Mesothelial cell of epicardium (in vitro differentiated cells): ENCODE data around the gene SLC15A4. TPM values are rescaled to one million over a fixed set of nuclear protein-coding genes. Genes with fewer than 3 reads are reported as not detected.
"Not testable (repeated sequence)": the region's sequence is repeated elsewhere in the genome, so short reads cannot be mapped to it uniquely, and the experiment has no call there.

Experiments
- DNase-seq, 2 experiments: peaks; one replicate each; pipeline ENCODE4 v3.0.0; 2021; ENCODE audit warnings: low spot score in 2 of 2; ENCODE audit not compliant: unreplicated experiment in 2 of 2
- H3K27ac Mint-ChIP-seq: 2 replicates; pipeline ENCODE4 v1.8.0; 2021; ENCODE audit warnings: mixed read lengths
- H3K27me3 Mint-ChIP-seq: 2 replicates; pipeline ENCODE4 v1.8.0; 2021; ENCODE audit warnings: low read depth, mixed read lengths
- H3K36me3 Mint-ChIP-seq: 2 replicates; pipeline ENCODE4 v1.8.0; 2021; ENCODE audit warnings: mixed read lengths
- H3K4me1 Mint-ChIP-seq: 2 replicates; pipeline ENCODE4 v1.8.0; 2021; ENCODE audit warnings: mixed read lengths
- H3K4me3 Mint-ChIP-seq: 2 replicates; pipeline ENCODE4 v1.8.0; 2021; ENCODE audit warnings: mild to moderate bottlenecking, moderate library complexity, mixed read lengths
- H3K9me3 Mint-ChIP-seq: 2 replicates; pipeline ENCODE4 v1.8.0; 2021; ENCODE audit warnings: mixed read lengths
- total RNA-seq: library from RNA; stranded (reverse); gene quantifications from 3 replicates; pipeline ENCODE4 v1.2.1, GENCODE V29; 2021
- TF ChIP-seq, protein P1 (sequence below): fragments of 200-600 bp; sonication (generic); IDR thresholded peaks from one replicate; pipeline ENCODE4 v1.5.0; 2021; ENCODE audit warnings: antibody characterized with exemption; ENCODE audit not compliant: unreplicated experiment

SLC15A4 gene
- total RNA-seq, 1 donor from 2014 or later = 26.6 TPM

DNA sequence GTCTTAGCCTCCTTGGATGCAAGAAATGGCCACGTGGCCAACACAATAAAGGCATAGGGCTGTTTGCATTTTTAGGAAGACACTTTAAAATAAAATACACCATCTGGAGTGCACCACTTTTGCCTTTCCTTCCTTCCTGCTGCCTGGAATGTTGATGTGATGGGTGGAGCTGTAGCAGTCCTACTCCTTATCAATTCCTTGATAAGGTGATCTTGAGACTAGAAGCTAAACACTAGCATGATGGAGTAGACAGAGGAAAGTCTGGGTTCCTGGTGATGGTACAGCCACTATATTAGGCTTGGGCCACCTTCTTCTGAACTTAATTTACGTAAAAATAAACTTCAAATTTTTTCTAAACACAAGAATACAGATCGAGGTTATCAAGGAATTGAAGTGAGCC lies 26.6 kb upstream of the SLC15A4 start:
- Mint-ChIP-seq H3K27me3 (peaks cover 61% of the 10 kb centered on the region), H3K4me1 (no peaks in the 10 kb centered on the region), H3K36me3 (no peaks in the 10 kb centered on the region), H3K9me3 (no peaks in the 10 kb centered on the region), H3K4me3 (no peak overlapping the region), H3K27ac (no peak overlapping the region)
- TF ChIP-seq, protein P1, sequence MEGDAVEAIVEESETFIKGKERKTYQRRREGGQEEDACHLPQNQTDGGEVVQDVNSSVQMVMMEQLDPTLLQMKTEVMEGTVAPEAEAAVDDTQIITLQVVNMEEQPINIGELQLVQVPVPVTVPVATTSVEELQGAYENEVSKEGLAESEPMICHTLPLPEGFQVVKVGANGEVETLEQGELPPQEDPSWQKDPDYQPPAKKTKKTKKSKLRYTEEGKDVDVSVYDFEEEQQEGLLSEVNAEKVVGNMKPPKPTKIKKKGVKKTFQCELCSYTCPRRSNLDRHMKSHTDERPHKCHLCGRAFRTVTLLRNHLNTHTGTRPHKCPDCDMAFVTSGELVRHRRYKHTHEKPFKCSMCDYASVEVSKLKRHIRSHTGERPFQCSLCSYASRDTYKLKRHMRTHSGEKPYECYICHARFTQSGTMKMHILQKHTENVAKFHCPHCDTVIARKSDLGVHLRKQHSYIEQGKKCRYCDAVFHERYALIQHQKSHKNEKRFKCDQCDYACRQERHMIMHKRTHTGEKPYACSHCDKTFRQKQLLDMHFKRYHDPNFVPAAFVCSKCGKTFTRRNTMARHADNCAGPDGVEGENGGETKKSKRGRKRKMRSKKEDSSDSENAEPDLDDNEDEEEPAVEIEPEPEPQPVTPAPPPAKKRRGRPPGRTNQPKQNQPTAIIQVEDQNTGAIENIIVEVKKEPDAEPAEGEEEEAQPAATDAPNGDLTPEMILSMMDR = no peak
- DNase-seq = no peak

DNA sequence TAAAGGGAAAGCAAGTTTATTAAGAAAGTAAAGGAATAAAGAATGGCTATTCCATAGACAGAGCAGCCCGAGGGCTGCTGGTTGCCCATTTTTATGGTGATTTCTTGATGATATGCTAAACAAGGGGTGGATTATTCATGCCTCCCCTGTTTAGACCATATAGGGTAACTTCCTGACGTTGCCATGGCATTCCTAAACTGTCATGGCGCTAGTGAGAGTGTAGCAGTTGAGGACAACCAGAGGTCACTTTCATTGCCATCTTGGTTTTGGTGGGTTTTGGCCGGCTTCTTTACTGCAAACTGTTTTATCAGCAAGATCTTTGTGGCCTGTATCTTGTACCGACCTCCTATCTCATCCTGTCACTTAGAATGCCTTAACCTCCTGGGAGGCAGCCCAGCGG lies 26.0 kb upstream of the SLC15A4 start:
- H3K27ac Mint-ChIP-seq, H3K36me3 Mint-ChIP-seq, H3K9me3 Mint-ChIP-seq, H3K4me3 Mint-ChIP-seq, H3K4me1 Mint-ChIP-seq, DNase-seq: not testable (repeated sequence)
- peaks cover 55% of the 10 kb centered on the region for H3K27me3 Mint-ChIP-seq

DNA sequence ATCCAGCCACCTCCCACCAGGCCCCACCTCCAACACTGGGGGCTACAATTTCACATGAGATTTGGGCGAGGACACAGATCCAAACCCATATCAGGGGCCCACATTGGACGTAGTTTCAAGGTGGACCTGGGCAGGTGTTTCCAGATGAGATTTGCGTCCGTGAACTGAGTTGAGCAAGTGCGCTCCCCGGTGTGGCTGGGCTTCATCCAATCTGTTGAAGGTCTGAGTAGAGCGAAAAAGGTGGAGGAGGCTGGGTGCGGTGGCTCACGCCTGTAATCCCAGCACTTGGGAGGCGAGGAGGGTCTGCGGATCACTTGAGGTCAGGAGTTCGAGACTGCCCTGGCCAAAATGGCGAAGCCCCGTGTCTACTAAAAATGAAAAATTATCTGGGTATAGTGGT lies 24.6 kb upstream of the SLC15A4 start:
- TF ChIP-seq, protein P1 = no peak
- Mint-ChIP-seq H3K4me3 (no peak overlapping the region), H3K9me3 (peaks cover under 1% of the 10 kb centered on the region), H3K4me1 (no peaks in the 10 kb centered on the region), H3K36me3 (no peaks in the 10 kb centered on the region), H3K27me3 (peaks cover 45% of the 10 kb centered on the region), H3K27ac (no peak overlapping the region)
- no peak for DNase-seq

DNA sequence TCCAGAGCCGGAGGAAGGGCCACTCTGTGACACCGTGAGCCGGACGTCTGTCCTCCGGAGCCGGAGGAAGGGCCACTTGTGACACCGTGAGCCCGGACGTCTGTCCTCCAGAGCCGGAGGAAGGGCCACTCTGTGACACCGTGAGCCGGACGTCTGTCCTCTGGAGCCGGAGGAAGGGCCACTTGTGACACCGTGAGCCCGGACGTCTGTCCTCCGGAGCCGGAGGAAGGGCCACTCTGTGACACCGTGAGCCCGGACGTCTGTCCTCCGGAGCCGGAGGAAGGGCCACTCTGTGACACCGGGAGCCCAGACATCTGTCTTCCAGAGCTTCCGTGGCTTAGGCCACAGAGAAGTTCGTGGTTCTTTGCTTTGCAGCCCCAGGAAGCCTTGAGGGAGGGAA lies 22.9 kb upstream of the SLC15A4 start:
- H3K36me3 Mint-ChIP-seq, H3K27ac Mint-ChIP-seq, H3K9me3 Mint-ChIP-seq, DNase-seq, H3K4me1 Mint-ChIP-seq, H3K4me3 Mint-ChIP-seq: not testable (repeated sequence)
- H3K27me3 Mint-ChIP-seq = peaks cover 30% of the 10 kb centered on the region

DNA sequence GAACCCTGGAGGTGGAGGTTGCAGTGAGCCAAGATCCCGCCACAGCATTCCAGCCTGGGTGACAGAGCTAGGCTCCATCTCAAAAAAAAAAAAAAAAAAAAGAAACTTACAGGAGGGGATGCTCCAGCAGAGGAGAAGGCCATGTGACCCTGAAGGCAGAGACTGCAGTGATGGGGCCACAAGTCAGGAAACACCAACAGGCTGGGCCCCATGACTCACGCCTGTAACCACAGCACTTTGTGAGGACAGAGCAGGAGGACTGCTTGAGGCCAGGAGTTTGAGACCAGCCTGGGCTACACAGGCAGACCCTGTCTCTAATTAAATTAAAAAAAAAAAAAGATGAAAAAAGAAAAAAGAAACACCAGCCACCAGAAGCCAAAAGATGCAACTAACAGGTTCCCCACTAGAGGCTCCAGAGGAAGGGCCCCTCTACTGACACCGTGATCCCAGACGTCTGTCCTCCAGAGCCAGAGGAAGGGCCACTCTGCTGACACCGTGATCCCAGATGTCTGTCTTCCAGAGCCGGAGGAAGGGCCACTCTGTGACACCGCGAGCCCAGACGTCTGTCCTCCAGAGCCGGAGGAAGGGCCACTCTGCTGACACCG lies 20.4 kb upstream of the SLC15A4 start:
- DNase-seq = no peak
- Mint-ChIP-seq H3K27me3 (peaks cover 5% of the 10 kb centered on the region), H3K36me3 (no peaks in the 10 kb centered on the region), H3K4me3 (no peak overlapping the region), H3K9me3 (peaks cover 5% of the 10 kb centered on the region), H3K27ac (no peak overlapping the region), H3K4me1 (no peaks in the 10 kb centered on the region)
- TF ChIP-seq, protein P1 = no peak

DNA sequence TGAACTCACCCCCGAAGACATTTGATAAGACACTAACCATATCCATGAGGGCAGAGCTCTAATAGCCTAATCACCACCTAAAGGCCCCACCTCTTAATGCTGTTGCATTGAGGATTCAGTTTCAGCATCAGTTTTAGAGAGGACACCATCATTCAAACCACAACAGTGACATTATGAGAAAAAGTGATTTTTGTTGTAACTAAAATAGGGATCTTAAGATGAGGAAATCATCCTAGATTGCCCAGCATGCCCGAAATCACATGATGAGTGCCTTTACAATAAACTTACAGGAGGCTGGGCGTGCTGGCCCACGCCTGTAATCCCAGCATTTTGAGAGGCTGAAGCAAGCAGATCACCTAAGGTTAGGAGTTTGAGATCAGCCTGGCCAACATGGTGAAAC lies 19.8 kb upstream of the SLC15A4 start:
- H3K27me3 Mint-ChIP-seq = peaks cover 2% of the 10 kb centered on the region
- H3K4me1 Mint-ChIP-seq = no peaks in the 10 kb centered on the region
- no peak for DNase-seq
- no peaks in the 10 kb centered on the region for H3K36me3 Mint-ChIP-seq
- H3K27ac Mint-ChIP-seq = no peak overlapping the region
- H3K9me3 Mint-ChIP-seq = peaks cover 5% of the 10 kb centered on the region
- TF ChIP-seq, protein P1 = no peak
- no peak overlapping the region for H3K4me3 Mint-ChIP-seq

DNA sequence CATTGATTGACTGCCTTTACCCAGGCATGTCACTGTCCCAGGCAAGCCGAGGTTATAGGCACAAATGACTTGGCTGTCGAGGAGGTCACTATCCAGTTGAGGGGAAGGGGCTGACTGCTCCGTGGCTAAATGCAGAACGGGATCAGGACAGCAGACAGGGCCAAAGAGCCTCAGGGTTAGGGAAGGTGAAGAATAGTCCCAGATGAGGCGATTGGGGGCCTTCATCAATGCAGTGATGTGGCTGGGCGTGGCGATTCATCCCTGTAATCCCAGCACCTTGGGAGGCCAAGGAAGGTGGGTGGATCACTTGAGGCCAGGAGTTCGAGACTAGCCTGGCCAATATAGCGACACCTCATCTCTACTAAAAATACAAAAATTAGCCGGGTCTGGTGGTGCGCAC lies 18.8 kb upstream of the SLC15A4 start:
- Mint-ChIP-seq H3K27ac (no peak overlapping the region), H3K36me3 (no peaks in the 10 kb centered on the region), H3K4me3 (no peak overlapping the region), H3K4me1 (no peaks in the 10 kb centered on the region), H3K27me3 (no peaks in the 10 kb centered on the region), H3K9me3 (peaks cover 5% of the 10 kb centered on the region)
- TF ChIP-seq, protein P1 = no peak
- no peak for DNase-seq
